Stimulated activated naive CD8-positive, alpha-beta T cell treated with anti-CD3 and anti-CD28 coated beads, Interleukin-15, Interleukin-2, amounts not matched to agents 100 ng/mL and 50 ng/mL, for 24 hours (primary cell): ENCODE results near the gene APCDD1L.

Experiments used
- H3K27ac Mint-ChIP-seq: one replicate; pipeline ENCODE4 v1.8.0; 2021; ENCODE audit warnings: mild to moderate bottlenecking, mixed read lengths
- H3K27me3 Mint-ChIP-seq: one replicate; pipeline ENCODE4 v1.8.0; 2021; ENCODE audit warnings: mixed read lengths
- H3K36me3 Mint-ChIP-seq: one replicate; pipeline ENCODE4 v1.8.0; 2021; ENCODE audit warnings: low read depth, mixed read lengths
- H3K4me1 Mint-ChIP-seq: one replicate; pipeline ENCODE4 v1.8.0; 2021; ENCODE audit warnings: low read depth, mixed read lengths
- H3K4me3 Mint-ChIP-seq: one replicate; pipeline ENCODE4 v1.8.0; 2021; ENCODE audit warnings: mild to moderate bottlenecking, mixed read lengths
- H3K9me3 Mint-ChIP-seq: one replicate; pipeline ENCODE4 v1.8.0; 2021; ENCODE audit warnings: mixed read lengths

The APCDD1L gene

DNA sequence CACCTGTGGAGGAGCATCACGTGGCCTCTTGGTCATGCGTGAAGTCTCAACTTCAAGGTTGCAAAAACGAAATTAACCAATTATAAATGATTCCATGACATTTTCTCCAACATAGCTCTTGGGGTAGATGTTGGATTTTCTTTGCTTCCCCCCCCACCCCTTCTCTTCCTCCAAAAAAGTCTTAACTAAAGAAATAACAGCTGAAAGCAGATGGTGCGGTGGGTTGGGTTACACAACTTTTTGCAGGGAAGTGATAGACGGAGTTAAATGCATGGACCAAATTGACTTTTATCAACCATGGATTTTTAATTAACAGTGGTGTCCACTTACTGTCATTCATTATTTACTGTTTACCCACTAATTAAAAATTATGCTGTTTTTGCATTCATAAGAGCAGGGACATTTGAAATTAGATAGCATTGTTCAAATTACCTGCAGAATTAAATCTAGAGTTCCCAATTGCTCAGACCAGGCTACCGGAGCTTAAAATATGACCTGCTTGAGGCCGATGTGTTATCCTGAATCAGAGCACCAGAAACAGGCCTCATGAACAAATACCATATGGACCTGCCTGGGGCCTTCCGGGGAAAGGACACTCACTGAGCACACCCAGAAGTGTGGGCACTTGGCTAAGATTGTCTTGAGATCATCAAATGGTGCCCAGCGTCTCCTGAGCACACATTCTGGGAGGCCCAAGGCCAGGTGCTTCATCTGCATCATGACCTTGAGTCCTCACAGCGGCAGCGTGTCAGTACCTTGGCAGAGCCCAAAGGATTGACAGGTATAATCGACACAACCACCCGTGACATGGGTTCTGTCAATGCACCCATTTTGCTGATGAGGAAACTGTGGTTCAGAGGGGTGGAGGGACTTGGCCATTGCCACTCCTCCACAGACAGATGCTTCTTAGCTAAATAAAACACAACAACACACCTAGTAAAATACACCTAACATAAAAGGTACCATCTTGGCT, 41.5 kb downstream of the APCDD1L start:
- no peak overlapping the region for H3K27ac Mint-ChIP-seq

DNA sequence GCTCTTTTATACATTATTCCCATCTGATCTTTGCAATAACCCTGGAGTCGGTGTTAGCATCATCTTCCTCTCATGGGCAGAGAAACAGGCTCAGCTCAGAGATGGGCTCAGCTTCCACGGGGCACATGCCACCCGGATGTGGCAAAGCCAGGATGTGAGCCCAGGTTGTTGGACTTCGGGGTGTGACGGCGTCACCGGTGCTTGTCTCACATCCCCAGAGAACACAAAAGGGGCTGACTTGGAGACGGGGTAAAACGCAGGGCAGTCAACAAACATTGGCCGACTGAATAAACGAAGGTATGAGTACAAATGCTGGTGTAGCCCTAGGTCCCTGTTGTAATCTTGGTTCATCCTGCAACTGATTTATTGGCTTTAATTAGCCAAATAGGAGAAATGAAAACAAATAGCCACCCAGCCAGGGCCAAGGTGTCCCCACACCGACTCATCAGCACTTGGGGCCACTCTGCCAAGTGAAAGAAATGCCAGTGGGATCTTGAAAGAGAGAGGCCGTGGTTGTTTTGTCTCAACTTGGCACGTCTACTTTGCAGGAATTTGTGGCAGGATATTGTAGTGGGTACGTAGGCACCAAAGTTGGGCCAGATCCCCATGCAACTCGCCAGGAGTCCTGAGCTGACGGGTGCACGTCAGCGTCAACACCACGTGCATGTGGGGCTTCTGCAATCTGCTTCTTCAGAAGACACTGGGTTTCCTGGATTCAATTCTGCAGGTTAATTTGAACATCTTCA, 42.8 kb downstream of the APCDD1L start:
- Mint-ChIP-seq H3K27me3 (no peaks in the 10 kb centered on the region), H3K4me1 (no peaks in the 10 kb centered on the region), H3K4me3 (no peak overlapping the region), H3K36me3 (no peaks in the 10 kb centered on the region), H3K9me3 (no peaks in the 10 kb centered on the region), H3K27ac (no peak overlapping the region)

More for the DNA sequence above, 41.5 kb downstream of the APCDD1L start:
- Mint-ChIP-seq H3K4me1 (no peaks in the 10 kb centered on the region), H3K4me3 (no peak overlapping the region), H3K36me3 (no peaks in the 10 kb centered on the region), H3K27me3 (no peaks in the 10 kb centered on the region), H3K9me3 (peaks cover 6% of the 10 kb centered on the region)

- Mint-ChIP-seq H3K36me3 (no peaks in the 10 kb centered on the region), H3K27me3 (no peaks in the 10 kb centered on the region), H3K27ac (no peak overlapping the region), H3K4me1 (no peaks in the 10 kb centered on the region), H3K9me3 (no peaks in the 10 kb centered on the region), H3K4me3 (no peak overlapping the region)
Observed at GRCh38 chr20:58471193-58472164, 43.7 kb downstream of the APCDD1L start.

- Mint-ChIP-seq H3K27me3 (no peaks in the 10 kb centered on the region), H3K4me3 (no peak overlapping the region), H3K27ac (no peak overlapping the region), H3K36me3 (no peaks in the 10 kb centered on the region), H3K4me1 (no peaks in the 10 kb centered on the region), H3K9me3 (no peaks in the 10 kb centered on the region)
Observed at GRCh38 chr20:58470336-58471192, 44.6 kb downstream of the APCDD1L start.

GRCh38 chr20:58469616-58470015, 45.6 kb downstream of the APCDD1L start:
- no peaks in the 10 kb centered on the region for H3K36me3 Mint-ChIP-seq
- H3K27me3 Mint-ChIP-seq = no peaks in the 10 kb centered on the region
- H3K9me3 Mint-ChIP-seq = no peaks in the 10 kb centered on the region
- no peak overlapping the region for H3K27ac Mint-ChIP-seq
- H3K4me1 Mint-ChIP-seq = no peaks in the 10 kb centered on the region
- H3K4me3 Mint-ChIP-seq = no peak overlapping the region

DNA sequence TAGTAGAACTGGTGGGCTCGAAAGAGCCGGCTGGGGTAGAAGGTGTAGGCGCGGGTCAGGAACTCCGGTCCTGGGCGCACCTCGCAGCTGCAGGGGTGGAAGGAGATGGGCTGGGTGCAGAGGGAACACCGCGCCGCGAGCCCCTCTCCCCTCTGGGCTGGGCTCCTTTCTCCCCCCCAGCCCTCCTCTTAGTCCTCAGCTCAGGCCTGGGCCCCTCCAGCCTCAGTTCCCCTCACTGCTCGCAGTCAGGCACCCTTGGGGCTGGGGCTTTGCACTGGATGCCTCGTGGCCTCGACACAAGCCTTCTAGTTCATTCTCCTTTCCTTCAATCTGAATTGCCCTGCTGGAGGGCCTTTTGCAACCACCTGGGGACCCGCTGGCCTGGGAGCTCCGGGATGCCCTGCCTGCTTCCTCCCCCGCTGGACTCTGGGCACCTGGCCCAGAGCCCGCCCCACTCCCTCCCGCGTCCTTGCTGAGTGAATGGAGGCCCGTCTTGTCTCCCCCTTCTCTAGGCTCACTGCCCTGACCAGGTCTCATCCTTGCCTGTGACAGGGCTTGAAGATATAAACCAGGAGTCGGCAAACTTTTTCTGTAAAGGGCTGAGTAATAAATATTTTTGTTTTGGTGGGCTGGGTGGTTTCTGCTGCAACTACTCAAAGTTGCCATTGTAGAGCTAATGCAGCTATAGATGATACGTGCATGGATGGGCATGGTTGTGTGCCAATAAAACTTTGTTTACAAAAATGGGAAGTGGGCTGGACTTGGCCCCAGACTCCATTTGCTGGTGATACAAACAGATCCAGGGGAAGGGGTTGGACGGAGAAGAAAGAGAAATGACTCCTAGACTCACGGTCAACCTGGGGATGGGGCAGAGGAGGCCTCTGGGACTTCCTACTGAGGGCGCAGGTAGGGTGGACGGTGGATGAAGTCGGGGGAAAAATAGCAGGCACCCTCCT, 47.3 kb downstream of the APCDD1L start:
- Mint-ChIP-seq H3K4me3 (no peak overlapping the region), H3K9me3 (no peaks in the 10 kb centered on the region), H3K27ac (no peak overlapping the region), H3K27me3 (no peaks in the 10 kb centered on the region), H3K4me1 (no peaks in the 10 kb centered on the region), H3K36me3 (no peaks in the 10 kb centered on the region)

DNA sequence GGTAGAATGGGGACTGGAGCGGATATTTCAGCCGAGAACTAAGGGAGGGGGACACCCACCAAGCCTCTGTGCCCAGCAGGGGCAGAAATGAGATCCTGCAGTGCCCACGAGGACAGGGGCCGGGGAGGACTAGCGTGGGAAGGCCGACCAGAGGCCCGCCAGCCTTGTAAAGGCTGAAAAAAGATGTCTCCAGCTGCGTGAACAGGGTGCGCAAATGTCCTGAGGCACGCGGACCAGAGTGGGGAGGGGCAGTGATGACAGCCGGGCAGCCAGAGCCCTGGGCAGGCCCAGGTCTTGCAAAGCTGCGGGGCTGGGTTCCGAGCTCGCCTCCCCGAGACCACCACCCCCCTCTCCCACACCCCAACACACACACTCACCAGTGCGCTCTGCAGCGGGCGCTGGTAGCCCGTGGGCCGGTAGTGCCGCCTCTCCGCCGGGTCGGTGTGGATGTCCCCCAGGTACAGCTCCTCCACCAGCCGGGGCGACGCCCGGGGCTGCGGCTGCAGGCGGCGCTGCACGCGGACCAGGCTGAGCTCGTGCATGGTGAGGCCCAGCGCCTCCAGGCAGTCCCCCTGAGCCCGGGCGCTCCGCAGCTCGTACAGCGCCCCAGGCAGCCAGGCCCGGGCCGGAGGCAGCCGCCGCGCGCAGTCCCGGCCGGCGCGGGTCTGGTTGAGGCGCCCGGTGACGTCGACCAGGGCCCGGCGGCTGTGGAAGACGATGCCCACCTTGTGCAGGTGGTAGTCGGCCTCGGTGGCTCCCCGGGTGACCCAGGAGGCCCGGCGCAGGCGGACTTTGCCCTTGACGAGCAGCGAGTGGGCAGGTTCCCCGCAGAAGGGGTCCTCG, 48.2 kb downstream of the APCDD1L start:
- H3K4me3 Mint-ChIP-seq = no peak overlapping the region
- H3K36me3 Mint-ChIP-seq = no peaks in the 10 kb centered on the region
- H3K9me3 Mint-ChIP-seq = no peaks in the 10 kb centered on the region
- H3K27ac Mint-ChIP-seq = no peak overlapping the region
- H3K4me1 Mint-ChIP-seq = no peaks in the 10 kb centered on the region
- H3K27me3 Mint-ChIP-seq = no peaks in the 10 kb centered on the region

DNA sequence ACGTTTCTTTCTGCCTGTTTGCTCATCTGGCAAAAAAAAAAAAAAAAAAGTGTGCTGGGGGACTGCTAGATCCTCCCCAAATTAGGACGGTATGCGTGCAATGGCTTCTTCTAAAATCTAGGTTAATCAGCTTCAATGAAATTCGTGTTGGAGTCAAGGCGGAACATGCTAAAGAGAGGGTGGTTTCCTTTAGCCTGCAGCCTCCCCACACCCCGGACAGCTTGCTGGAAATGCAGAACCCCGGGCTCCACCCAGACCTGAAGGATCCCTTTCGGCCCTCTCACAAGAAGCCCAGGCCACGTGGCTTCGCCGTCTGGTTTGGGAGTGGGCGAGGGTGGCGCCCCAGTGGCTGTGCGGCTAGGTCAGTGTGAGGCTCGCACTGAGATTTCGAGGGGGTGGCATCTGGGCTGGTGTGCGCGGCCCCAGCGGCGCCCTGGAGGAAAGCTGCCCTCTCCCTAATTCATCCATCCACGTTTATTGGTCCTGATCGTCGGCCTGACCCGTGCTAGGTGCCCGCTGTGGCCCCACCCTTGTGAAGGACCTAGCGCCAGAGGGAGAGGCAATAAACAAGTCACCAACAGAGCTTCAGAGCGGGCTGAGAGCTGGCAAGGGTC, 49.0 kb downstream of the APCDD1L start:
- Mint-ChIP-seq H3K4me3 (no peak overlapping the region), H3K4me1 (no peaks in the 10 kb centered on the region), H3K27me3 (no peaks in the 10 kb centered on the region), H3K36me3 (no peaks in the 10 kb centered on the region), H3K27ac (no peak overlapping the region), H3K9me3 (no peaks in the 10 kb centered on the region)

DNA sequence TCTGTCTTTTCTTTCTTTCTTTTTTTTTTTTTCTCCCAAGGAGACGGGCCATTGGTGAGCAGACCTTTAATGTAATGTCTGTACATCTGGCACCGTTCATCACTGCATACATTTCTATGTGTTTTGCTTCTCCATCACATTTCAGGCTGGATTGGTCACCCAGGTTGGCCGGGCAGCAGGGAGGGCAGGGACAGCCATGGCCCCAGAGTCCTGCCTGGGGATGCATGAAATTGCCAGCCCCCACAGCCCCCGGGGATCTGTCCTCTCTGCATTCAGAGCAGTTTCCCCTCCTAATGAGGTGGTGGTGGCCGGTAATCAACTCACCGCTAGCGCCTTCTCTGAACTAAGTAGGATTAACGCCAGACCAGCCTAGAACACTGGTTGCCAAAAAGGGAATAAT, 50.4 kb downstream of the APCDD1L start:
- H3K4me1 Mint-ChIP-seq = no peaks in the 10 kb centered on the region
- no peak overlapping the region for H3K27ac Mint-ChIP-seq
- no peaks in the 10 kb centered on the region for H3K9me3 Mint-ChIP-seq
- no peak overlapping the region for H3K4me3 Mint-ChIP-seq
- H3K36me3 Mint-ChIP-seq = no peaks in the 10 kb centered on the region
- no peaks in the 10 kb centered on the region for H3K27me3 Mint-ChIP-seq

DNA sequence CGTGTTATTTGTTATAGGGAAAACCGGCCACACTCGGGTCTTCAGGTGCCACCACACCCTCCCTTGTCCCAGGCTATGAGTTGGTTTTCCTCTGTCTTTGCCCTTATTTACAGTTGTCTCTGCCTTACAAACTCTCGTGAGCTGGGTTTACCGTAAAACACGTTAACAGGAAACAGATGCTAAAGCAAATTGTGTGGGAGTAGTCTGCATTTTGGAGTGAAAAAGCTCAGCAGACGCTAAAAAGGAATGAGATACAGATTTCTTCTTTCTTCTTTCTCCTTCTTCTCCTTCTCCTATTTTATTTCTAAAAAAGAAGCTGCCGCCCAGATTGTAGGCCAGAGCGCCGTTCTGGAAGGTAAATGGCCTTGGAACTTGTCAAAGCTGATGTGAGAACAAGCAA, 51.9 kb downstream of the APCDD1L start:
- H3K4me1 Mint-ChIP-seq = peaks cover 10% of the 10 kb centered on the region
- no peaks in the 10 kb centered on the region for H3K27me3 Mint-ChIP-seq
- no peaks in the 10 kb centered on the region for H3K36me3 Mint-ChIP-seq
- H3K9me3 Mint-ChIP-seq = no peaks in the 10 kb centered on the region
- no peak overlapping the region for H3K4me3 Mint-ChIP-seq
- H3K27ac Mint-ChIP-seq = no peak overlapping the region

DNA sequence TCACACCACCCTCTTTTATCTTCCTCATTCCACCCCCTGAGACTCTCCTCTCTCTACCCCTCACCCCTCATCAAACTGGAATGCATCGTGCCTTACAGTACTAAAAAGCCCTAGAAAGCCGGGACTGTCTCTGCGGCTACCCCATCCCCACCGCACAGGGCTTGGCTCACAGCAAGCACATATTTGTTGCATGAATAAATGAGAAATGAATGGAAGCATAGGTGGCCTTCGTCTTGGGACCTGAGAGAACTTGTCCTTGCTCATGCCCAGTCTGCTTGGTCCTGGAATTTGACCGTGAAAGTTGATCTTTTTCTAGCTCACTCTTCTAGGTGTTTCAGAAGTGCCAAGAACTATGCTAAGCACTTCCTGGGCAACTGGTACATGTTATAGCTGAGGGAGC, 53.3 kb downstream of the APCDD1L start:
- no peak overlapping the region for H3K27ac Mint-ChIP-seq
- H3K9me3 Mint-ChIP-seq = no peaks in the 10 kb centered on the region
- no peaks in the 10 kb centered on the region for H3K27me3 Mint-ChIP-seq
- peaks cover 11% of the 10 kb centered on the region for H3K4me1 Mint-ChIP-seq
- H3K4me3 Mint-ChIP-seq = no peak overlapping the region
- no peaks in the 10 kb centered on the region for H3K36me3 Mint-ChIP-seq

GRCh38 chr20:58461104-58461503, 54.1 kb downstream of the APCDD1L start:
- H3K4me3 Mint-ChIP-seq = no peak overlapping the region
- peaks cover 11% of the 10 kb centered on the region for H3K4me1 Mint-ChIP-seq
- no peaks in the 10 kb centered on the region for H3K9me3 Mint-ChIP-seq
- H3K36me3 Mint-ChIP-seq = no peaks in the 10 kb centered on the region
- no peaks in the 10 kb centered on the region for H3K27me3 Mint-ChIP-seq
- no peak overlapping the region for H3K27ac Mint-ChIP-seq
